ENCODE data around the gene NCKAP5.

NCKAP5 gene

DNA sequence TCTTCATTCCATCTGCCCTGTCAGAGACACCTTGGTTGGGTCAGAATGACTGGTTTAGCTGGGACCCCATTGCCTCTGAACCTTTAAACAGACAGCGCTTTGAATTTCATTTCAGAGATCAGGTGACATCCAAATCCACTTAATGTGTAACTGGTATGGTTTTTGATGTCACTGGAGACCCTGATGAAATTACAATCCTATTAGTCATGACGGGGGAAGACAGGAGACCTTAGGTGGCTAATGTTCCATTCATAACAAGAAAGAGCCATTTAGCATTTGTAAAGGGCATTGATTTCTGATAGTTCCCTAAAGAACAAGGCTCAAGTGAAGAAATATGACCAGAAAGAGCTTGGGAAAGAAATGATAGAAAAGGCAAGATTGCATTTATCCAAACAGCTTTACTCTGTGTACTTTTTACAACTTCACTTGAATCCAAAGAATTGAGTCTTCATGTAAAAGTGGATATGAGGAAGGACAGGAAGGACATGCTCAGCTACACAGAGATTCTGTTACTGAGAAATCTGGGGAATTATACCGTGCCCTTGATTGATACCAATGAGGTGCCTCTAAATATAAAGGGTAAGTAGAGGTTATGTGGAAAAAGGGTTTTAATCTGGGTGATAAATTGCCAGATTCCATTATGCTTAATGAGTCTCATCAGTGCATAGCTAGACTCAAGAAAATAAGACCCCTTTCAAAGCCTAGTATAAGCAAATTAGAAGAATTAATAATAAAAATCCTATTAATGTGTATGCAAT, 198.2 kb downstream of the NCKAP5 start:
- TF ChIP-seq USF1 (IDR thresholded peaks at IDR 0.05) (no peak), TAF1 (IDR thresholded peaks at IDR 0.05; ENCODE audit: low read depth) (no peak), ZBTB7A (IDR thresholded peaks at IDR 0.05; ENCODE audit: low read depth) (no peak), TCF12 (IDR thresholded peaks at IDR 0.05; ENCODE audit: low read depth) (no peak), FOXM1 (IDR thresholded peaks at IDR 0.05; ENCODE audit: borderline replicate concordance, low read depth) (no peak), NFIC (IDR thresholded peaks at IDR 0.05) (no peak), RAD21 (IDR thresholded peaks at IDR 0.05; ENCODE audit: low read depth) (no peak), EGR1 (IDR thresholded peaks at IDR 0.05) (no peak), TEAD4 (IDR thresholded peaks at IDR 0.05) (no peak), YY1 (IDR thresholded peaks at IDR 0.05; ENCODE audit: low read depth) (no peak), CREB1 (IDR thresholded peaks at IDR 0.05; ENCODE audit: low read depth) (no peak), CEBPB (IDR thresholded peaks at IDR 0.05) (no peak), EP300 (IDR thresholded peaks at IDR 0.05; ENCODE audit: borderline replicate concordance) (no peak)
- TF ChIP-seq, protein P1, sequence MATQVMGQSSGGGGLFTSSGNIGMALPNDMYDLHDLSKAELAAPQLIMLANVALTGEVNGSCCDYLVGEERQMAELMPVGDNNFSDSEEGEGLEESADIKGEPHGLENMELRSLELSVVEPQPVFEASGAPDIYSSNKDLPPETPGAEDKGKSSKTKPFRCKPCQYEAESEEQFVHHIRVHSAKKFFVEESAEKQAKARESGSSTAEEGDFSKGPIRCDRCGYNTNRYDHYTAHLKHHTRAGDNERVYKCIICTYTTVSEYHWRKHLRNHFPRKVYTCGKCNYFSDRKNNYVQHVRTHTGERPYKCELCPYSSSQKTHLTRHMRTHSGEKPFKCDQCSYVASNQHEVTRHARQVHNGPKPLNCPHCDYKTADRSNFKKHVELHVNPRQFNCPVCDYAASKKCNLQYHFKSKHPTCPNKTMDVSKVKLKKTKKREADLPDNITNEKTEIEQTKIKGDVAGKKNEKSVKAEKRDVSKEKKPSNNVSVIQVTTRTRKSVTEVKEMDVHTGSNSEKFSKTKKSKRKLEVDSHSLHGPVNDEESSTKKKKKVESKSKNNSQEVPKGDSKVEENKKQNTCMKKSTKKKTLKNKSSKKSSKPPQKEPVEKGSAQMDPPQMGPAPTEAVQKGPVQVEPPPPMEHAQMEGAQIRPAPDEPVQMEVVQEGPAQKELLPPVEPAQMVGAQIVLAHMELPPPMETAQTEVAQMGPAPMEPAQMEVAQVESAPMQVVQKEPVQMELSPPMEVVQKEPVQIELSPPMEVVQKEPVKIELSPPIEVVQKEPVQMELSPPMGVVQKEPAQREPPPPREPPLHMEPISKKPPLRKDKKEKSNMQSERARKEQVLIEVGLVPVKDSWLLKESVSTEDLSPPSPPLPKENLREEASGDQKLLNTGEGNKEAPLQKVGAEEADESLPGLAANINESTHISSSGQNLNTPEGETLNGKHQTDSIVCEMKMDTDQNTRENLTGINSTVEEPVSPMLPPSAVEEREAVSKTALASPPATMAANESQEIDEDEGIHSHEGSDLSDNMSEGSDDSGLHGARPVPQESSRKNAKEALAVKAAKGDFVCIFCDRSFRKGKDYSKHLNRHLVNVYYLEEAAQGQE (IDR thresholded peaks at IDR 0.05; ENCODE audit: low read depth): no peak
- TF ChIP-seq, protein P2, sequence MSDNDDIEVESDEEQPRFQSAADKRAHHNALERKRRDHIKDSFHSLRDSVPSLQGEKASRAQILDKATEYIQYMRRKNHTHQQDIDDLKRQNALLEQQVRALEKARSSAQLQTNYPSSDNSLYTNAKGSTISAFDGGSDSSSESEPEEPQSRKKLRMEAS (IDR thresholded peaks at IDR 0.05): no peak

DNA sequence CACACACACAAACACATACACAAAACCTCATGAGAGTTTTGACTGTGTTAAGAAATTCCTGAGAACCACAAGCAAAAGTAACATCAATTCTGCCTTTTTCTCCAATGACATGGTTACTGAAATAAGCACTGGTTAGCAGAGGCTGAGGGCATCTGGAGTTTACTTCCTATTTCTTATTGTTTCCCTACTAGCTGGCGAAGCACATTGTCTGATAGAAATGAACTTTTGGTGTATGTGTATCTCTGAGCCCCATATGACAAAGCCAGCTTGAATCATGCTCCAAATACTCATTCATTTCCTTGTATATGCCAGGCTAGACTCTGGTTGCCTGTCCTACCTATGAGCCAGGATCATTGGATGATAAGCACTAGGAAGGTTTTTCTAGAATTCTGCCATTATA, 203.1 kb downstream of the NCKAP5 start:
- no peak for TF ChIP-seq CREB1 (IDR thresholded peaks at IDR 0.05; ENCODE audit: low read depth)
- no peak for TF ChIP-seq EP300 (IDR thresholded peaks at IDR 0.05; ENCODE audit: borderline replicate concordance)
- no peak for TF ChIP-seq ZBTB7A (IDR thresholded peaks at IDR 0.05; ENCODE audit: low read depth)
- no peak for TF ChIP-seq EGR1 (IDR thresholded peaks at IDR 0.05)
- TF ChIP-seq, protein P1 (IDR thresholded peaks at IDR 0.05; ENCODE audit: low read depth): no peak
- TF ChIP-seq TCF12 (IDR thresholded peaks at IDR 0.05; ENCODE audit: low read depth): no peak

GRCh38 chr2:133364636-133365035, 203.6 kb downstream of the NCKAP5 start:
- no peak for TF ChIP-seq TCF12 (IDR thresholded peaks at IDR 0.05; ENCODE audit: low read depth)
- TF ChIP-seq FOXM1 (IDR thresholded peaks at IDR 0.05; ENCODE audit: borderline replicate concordance, low read depth): no peak

GRCh38 chr2:133363884-133364283, 204.4 kb downstream of the NCKAP5 start:
- TF ChIP-seq, protein P2 (IDR thresholded peaks at IDR 0.05): no peak
- TF ChIP-seq TAF1 (IDR thresholded peaks at IDR 0.05; ENCODE audit: low read depth) (no peak), EP300 (IDR thresholded peaks at IDR 0.05; ENCODE audit: borderline replicate concordance) (no peak), FOXM1 (IDR thresholded peaks at IDR 0.05; ENCODE audit: borderline replicate concordance, low read depth) (no peak), YY1 (IDR thresholded peaks at IDR 0.05; ENCODE audit: low read depth) (no peak), RAD21 (IDR thresholded peaks at IDR 0.05; ENCODE audit: low read depth) (no peak)

DNA sequence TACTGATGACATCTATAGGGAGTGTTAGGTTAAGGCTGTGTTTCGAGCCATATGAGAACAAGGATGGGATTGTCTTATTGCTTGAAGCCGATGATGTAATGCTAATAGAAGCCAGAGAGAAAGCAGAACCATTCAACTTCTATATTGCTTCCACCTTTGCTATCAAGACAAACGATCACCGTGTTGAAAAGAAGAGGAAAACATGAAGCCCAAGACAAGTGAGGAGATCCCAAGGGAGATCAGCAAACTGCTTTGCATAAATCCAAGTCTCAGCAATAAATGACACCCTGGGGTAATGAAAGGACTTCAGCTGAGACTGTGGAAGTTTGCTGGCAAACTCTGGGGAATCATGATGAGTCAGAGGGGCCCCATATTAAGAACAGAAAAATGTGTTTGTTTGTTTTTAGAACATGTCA, 206.2 kb downstream of the NCKAP5 start:
- TF ChIP-seq, protein P2 (IDR thresholded peaks at IDR 0.05): no peak
- TF ChIP-seq EGR1 (IDR thresholded peaks at IDR 0.05) (no peak), TEAD4 (IDR thresholded peaks at IDR 0.05) (no peak), CREB1 (IDR thresholded peaks at IDR 0.05; ENCODE audit: low read depth) (no peak), FOXM1 (IDR thresholded peaks at IDR 0.05; ENCODE audit: borderline replicate concordance, low read depth) (no peak), EP300 (IDR thresholded peaks at IDR 0.05; ENCODE audit: borderline replicate concordance) (no peak), USF1 (IDR thresholded peaks at IDR 0.05) (no peak), RAD21 (IDR thresholded peaks at IDR 0.05; ENCODE audit: low read depth) (no peak), CEBPB (IDR thresholded peaks at IDR 0.05) (no peak), NFIC (IDR thresholded peaks at IDR 0.05) (no peak), TAF1 (IDR thresholded peaks at IDR 0.05; ENCODE audit: low read depth) (no peak), ZBTB7A (IDR thresholded peaks at IDR 0.05; ENCODE audit: low read depth) (no peak), YY1 (IDR thresholded peaks at IDR 0.05; ENCODE audit: low read depth) (no peak), TCF12 (IDR thresholded peaks at IDR 0.05; ENCODE audit: low read depth) (no peak)
- TF ChIP-seq, protein P1 (IDR thresholded peaks at IDR 0.05; ENCODE audit: low read depth): no peak
